NAMALWA (cell line): ENCODE data around the gene KLHL30.
"Not testable (repeated sequence)": the region's sequence is repeated elsewhere in the genome, so short reads cannot be mapped to it uniquely, and the experiment has no call there.

Experiments used
- DNase-seq: peaks from one replicate; pipeline ENCODE4 v3.0.0-alpha.2; 2015; ENCODE audit warnings: low spot score

KLHL30 gene

GRCh38 chr2:238163481-238164198 is 25.2 kb downstream of the KLHL30 start:
- no peak for DNase-seq

GRCh38 chr2:238164906-238165287 is 26.4 kb downstream of the KLHL30 start:
- no peak for DNase-seq

- DNase-seq = no peak
Measured at GRCh38 chr2:238165288-238165921, 26.9 kb downstream of the KLHL30 start.

DNA sequence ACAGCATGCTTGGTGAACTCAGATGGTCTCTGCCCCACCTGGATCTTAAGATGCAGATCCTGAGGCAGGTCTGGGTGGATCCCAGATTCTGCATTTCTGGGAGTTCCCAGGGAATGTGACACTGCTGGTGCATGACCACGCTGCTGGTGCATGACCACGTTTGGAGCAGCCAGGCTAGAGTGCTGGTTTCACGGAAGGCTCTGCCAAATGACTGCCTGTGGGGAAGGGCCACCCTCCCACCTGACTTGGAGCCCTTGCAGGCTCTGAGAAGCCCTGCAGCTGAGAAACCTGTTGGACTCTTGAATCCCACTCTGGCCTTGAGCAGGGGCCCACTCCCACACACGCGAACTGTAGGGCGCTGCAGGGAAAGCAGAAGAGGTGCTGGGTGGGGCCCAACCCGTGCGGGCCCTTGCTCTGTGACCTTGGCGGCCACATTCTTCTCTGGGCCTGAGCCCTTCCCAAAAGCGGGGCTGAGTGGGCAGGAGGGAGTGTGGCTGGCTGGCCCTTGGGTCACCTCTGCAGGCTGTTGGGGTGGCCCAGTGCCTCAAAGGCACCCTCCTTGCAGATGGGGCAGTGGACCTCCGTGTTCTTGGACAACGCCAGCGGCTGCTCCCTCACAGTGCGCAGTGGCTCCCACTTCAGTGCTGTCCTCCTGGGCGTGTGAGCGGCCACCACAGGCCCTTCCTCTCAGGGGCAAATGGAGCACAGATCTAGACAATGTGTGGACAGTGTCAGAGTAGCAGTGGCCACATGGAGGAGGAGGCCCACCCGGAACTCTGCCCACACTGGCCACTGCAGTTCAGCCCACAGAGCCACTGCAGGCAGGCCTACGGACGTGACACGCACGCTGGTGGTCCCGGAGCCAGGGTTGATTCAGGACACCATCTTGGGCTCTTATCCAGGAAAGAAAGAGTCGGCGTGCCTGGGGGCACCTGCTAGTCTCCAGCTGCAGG is 28.2 kb downstream of the KLHL30 start:
- DNase-seq = no peak

GRCh38 chr2:238167344-238167715 is 28.9 kb downstream of the KLHL30 start:
- DNase-seq = no peak

DNA sequence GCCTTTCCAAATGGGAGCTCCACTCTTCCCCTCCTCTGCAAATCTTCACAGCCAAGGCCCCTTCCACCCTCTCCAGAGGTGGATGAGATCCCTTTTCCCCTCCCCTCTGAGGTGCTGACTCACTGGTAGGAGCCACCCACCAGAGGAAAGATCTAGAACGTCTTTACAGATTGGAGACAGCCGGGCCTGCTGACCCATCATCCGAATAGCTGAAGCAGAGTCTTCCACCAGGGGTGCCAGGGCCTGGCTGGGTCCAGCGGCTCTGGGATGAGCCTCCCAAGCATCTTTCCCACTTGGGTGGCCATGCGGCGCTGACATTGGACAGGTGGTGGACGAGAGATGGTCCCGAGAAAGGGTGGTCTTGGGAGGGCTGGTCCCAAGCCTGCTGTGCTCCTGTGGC is 29.3 kb downstream of the KLHL30 start:
- DNase-seq = no peak

- no peak for DNase-seq
Measured at GRCh38 chr2:238168196-238169047, 30.0 kb downstream of the KLHL30 start.

DNA sequence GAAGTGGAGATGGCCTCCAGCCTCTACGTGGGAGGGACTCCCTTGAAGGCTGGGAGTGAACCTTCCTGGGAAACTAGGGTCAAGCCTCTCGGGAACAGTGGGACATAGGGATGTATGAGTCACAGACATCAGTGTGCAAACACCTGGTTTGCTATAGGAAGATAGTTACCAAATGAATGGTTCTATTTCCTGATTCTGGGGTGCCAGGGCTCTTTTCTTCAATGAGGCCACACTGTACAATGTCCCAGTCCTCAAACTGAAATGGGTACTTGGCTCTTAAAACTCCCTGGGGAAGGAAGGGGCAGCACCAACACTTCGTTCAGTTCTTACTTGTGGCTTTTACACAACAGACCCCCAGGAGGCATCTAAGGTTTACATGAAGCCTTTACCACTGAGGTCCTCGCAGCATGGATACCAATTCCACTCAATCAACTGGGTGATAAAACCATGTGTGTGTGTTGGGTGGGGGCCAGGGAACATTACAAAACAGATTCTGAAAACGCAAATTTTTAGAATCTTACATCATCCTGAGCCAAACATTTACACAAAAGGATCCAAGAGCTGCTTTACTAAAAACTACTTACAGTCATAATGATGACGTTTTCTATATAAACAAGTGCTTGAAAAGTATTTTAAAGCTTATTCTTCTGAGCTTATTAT is 30.7 kb downstream of the KLHL30 start:
- no peak for DNase-seq

DNA sequence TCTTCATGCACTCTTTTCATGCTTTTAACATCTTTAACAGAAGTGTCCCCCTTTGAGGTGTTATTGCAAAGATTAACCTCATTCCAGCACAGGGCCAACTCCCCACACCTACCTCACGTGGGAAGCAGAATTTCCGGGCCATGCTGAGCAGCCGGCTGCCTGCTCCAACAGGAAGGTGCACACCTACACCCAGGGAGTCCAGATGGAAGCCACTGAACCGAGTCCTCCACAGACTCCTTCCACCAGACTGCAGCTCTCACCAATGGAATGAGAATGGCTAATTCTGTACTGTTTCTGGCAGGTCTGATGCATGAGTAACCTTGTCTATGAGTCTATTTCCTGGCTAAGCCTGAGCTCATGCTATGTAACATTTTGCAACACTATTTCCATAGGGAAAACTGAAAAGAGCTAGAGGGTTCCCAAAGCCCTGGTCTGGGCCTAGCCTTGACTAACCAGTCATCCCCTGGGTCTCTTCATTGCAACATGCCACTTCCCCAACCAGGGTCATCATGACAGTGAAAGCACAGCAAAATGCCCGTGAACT is 31.3 kb downstream of the KLHL30 start:
- DNase-seq = no peak

- DNase-seq = no peak
Measured at GRCh38 chr2:238170386-238171071, 32.1 kb downstream of the KLHL30 start.

DNA sequence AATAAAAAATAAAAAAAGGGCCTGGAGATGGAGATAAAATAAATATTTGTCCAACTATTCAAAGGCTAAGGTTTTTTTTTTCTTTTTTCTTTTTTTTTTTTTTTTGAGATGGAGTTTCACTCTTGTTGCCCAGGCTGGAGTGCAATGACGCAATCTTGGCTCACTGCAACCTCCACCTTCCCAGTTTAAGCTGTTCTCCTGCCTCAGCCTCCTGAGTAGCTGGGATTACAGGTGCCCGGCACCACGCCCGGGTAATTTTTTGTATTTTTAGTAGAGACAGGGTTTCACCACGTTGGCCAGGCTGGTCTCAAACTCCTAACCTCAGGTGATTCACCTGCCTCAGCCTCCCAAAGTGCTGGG is 32.6 kb downstream of the KLHL30 start:
- DNase-seq = not testable (repeated sequence)

- no peak for DNase-seq
Measured at GRCh38 chr2:238171575-238172187, 33.2 kb downstream of the KLHL30 start.

GRCh38 chr2:238172439-238172838 is 34.0 kb downstream of the KLHL30 start:
- no peak for DNase-seq

DNA sequence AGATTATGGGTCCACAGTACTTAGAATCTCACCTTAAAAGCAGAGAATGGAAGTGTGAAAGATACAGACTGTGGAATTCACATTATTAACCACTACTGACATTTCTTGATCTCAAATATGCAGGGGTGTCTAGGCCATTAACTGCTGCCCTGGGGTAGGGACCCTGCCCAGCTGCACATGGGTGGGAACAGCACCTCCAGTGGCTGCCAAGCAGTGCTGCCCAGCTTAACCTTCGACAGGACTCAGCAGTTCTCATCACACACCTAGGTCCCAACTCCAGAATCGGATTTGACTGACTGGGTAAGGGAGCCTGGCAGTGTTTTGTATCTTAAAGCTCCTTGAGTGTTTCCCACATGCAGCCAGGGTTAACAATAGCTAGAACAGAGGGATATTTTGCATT is 35.2 kb downstream of the KLHL30 start:
- DNase-seq = no peak

DNA sequence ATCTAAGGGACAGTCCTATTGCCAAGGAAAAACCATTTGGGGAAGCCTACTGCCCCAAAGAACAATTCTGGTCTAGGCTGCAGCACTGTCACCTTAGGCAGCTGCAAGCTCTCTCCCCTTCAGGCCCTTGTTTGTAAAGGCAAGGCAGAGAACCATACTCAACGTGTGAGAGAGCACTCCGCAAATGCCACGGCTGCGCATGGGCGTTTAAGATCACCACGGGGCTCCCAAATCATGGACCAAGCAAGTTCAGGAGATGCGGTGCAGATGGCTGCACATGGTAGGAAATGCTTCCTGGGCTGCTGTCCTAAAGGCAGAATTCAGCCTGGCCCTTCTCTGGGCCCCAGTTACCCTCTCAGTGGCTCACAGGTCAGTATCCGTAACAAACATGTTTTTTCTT is 35.8 kb downstream of the KLHL30 start:
- DNase-seq = no peak

GRCh38 chr2:238174701-238175100 is 36.2 kb downstream of the KLHL30 start:
- no peak for DNase-seq

GRCh38 chr2:238176613-238177012 is 38.1 kb downstream of the KLHL30 start:
- DNase-seq = no peak

- DNase-seq = no peak
Measured at GRCh38 chr2:238180554-238180953, 42.1 kb downstream of the KLHL30 start.

- no peak for DNase-seq
Measured at GRCh38 chr2:238182362-238182761, 43.9 kb downstream of the KLHL30 start.

GRCh38 chr2:238183821-238184220 is 45.4 kb downstream of the KLHL30 start:
- no peak for DNase-seq
